Measurements from ENCODE around the gene TRAK1. TPM values are rescaled to one million over a fixed set of nuclear protein-coding genes. Genes with fewer than 3 reads are reported as not detected.

TRAK1 gene
- total and polyA plus RNA-seq, 10 of the 15 experiments (the other 5 are each of a cell fraction or from before 2014, with no cell fraction given), result 6.6 to 46.2 (median 23.7) TPM

DNA sequence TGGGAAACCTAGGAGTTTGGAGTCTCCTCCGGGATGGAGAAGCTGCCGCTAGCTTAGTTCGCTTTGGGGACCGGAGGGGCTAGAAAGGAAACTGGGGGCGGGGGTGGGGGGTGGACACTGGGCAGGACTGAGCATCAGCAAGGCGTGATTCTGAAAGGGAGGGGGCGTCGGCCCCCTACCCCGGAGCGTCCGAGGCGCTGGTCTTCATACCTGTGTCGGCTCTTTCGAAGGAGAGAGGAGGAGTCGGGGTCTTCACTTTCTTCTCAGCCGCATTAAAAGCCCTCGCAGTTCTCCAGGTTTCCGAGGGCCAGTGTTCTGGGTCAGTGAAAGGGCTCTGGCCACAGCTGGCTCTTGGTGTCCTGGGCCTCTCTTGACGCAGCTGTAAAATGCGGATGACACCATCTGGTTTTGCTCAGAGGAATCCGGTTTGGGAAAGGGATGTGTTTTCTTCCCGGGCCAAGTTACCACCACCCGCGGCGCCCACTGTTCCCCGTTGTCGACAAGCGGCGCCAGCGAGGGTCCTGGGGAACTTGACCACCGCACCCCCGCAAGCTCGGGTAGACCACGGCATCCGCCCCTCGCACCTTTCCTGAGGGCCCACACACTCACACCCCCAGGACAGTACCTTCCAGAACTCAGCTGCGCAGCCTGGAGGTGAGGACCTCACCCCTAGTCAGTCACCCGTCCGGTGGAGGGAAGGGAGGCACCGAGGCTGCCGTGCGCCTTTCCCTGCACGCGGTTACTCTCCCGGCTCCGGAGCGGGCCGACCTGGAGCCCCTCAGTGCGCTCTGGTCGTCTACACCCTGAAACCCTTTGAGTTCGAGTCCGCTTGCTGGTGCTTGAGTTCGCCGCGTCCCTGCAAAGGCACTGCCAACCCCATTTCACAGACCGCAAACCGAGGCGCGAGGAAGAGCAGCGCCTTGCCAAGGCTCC, 174.2 kb downstream of the TRAK1 start:
- intact Hi-C loops (cut with micrococcal nuclease; ENCODE audit: unreplicated experiment), result no loop called here
- Histone ChIP-seq H3K79me2 (ENCODE audit: control insufficient read depth, insufficient read depth, low read length) (no peaks in the 10 kb centered on the region), H3K4me2 (ENCODE audit: control insufficient read depth, insufficient read depth) (no peak overlapping the region), H3K9ac (ENCODE audit: control insufficient read depth, insufficient read depth, low read length) (no peak overlapping the region), H4K20me1 (ENCODE audit: control insufficient read depth, insufficient read depth) (no peaks in the 10 kb centered on the region), H2AFZ (ENCODE audit: control insufficient read depth, low read depth, low read length) (no peak overlapping the region), H3K27ac (ENCODE audit: control insufficient read depth, insufficient read depth) (no peak overlapping the region), H3K27me3 (replicated peaks in 1 of 2; ENCODE audit: control insufficient read depth in 2 of 2, insufficient read depth in 2 of 2, low read length in 1 of 2) (peaks cover 3 to 18% of the 10 kb centered on the region in 2 experiments; a peak in 3 of 4 replicates), H3K9me3 (replicated peaks; ENCODE audit: control insufficient read depth, insufficient read depth, low read length) (no peaks in the 10 kb centered on the region; the same call in 1 of the 3 replicates), H3K4me1 (ENCODE audit: control insufficient read depth, insufficient read depth, low read length) (no peaks in the 10 kb centered on the region), H3K4me3 (no peak overlapping the region), H3K36me3 (ENCODE audit: control insufficient read depth in 2 of 2, insufficient read depth in 2 of 2, low read length in 1 of 2) (no peaks in the 10 kb centered on the region)
- no TSS peak for BruUV-seq (replicated peaks)
- in situ Hi-C loops (cut with MboI), result no loop called here
- ChIA-PET RAD21 (ENCODE audit: unreplicated experiment) (interaction anchor here (1.9 kb wide), 1 partner anchor 178 kb away, joined by 4 read pairs; no protein-coding TSS in a partner anchor), POLR2A (no interaction called here), SMC1A (ENCODE audit: uncharacterized antibody, unreplicated experiment) (no interaction called here), CTCF (interaction anchor here (1.4 kb wide), 1 partner anchor 18 kb away, joined by 3 read pairs; no protein-coding TSS in a partner anchor)
- no peak for DNase-seq (ENCODE audit: low read depth, low spot score)
- ATAC-seq, result no peak
- 55% methylated on average over 51 of the region's 60 CpGs for WGBS (ENCODE audit: insufficient coverage, insufficient replicate concordance, low lambda C conversion rate, missing lambda C conversion rate)
- no peak for FAIRE-seq
- TF ChIP-seq, protein P1, sequence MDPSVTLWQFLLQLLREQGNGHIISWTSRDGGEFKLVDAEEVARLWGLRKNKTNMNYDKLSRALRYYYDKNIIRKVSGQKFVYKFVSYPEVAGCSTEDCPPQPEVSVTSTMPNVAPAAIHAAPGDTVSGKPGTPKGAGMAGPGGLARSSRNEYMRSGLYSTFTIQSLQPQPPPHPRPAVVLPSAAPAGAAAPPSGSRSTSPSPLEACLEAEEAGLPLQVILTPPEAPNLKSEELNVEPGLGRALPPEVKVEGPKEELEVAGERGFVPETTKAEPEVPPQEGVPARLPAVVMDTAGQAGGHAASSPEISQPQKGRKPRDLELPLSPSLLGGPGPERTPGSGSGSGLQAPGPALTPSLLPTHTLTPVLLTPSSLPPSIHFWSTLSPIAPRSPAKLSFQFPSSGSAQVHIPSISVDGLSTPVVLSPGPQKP (IDR thresholded peaks at IDR 0.05; ENCODE audit: low read depth, low read length), result no peak
- TF ChIP-seq, protein P2, sequence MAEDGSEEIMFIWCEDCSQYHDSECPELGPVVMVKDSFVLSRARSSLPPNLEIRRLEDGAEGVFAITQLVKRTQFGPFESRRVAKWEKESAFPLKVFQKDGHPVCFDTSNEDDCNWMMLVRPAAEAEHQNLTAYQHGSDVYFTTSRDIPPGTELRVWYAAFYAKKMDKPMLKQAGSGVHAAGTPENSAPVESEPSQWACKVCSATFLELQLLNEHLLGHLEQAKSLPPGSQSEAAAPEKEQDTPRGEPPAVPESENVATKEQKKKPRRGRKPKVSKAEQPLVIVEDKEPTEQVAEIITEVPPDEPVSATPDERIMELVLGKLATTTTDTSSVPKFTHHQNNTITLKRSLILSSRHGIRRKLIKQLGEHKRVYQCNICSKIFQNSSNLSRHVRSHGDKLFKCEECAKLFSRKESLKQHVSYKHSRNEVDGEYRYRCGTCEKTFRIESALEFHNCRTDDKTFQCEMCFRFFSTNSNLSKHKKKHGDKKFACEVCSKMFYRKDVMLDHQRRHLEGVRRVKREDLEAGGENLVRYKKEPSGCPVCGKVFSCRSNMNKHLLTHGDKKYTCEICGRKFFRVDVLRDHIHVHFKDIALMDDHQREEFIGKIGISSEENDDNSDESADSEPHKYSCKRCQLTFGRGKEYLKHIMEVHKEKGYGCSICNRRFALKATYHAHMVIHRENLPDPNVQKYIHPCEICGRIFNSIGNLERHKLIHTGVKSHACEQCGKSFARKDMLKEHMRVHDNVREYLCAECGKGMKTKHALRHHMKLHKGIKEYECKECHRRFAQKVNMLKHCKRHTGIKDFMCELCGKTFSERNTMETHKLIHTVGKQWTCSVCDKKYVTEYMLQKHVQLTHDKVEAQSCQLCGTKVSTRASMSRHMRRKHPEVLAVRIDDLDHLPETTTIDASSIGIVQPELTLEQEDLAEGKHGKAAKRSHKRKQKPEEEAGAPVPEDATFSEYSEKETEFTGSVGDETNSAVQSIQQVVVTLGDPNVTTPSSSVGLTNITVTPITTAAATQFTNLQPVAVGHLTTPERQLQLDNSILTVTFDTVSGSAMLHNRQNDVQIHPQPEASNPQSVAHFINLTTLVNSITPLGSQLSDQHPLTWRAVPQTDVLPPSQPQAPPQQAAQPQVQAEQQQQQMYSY (CRISPR knock-in tag; IDR thresholded peaks at IDR 0.05), result no peak
- TF ChIP-seq ZNF24 (IDR thresholded peaks at IDR 0.05), result no peak
- TF ChIP-seq ZBTB40 (IDR thresholded peaks at IDR 0.05; ENCODE audit: borderline replicate concordance), result no peak
- TF ChIP-seq GATAD2B (conservative IDR thresholded peaks at IDR 0.05; ENCODE audit: low read depth), result no peak
- TF ChIP-seq RFX5 (IDR thresholded peaks at IDR 0.05; ENCODE audit: low read depth, low read length), result no peak
- TF ChIP-seq USF1 (IDR thresholded peaks at IDR 0.05; ENCODE audit: borderline replicate concordance, extremely low read length, insufficient read depth, low read depth, low read length), result no peak
- no peak for TF ChIP-seq MYC (IDR thresholded peaks at IDR 0.05; ENCODE audit: insufficient read depth, insufficient read length, insufficient replicate concordance, low read length, severe bottlenecking)

Measured in GM12878 (cell line).